Uterus (tissue), 2 donors: ENCODE measurements around the gene SDC1.

Source experiments
- POLR2A ChIP-seq, 2 donors: fragments of 450-650 bp; IDR thresholded peaks; one replicate each; pipeline ENCODE4 v1.6.1; 2016; ENCODE audit warnings: antibody characterized with exemption in 2 of 2, mild to moderate bottlenecking in 1 of 2, moderate library complexity in 1 of 2
- TF ChIP-seq, protein P1 (sequence below), 4 experiments: fragments of 200-600 bp in 2 of 4; fragments of 450-650 bp in 2 of 4; sonication (generic) in 2 of 4; IDR thresholded peaks; one replicate each; pipeline ENCODE4 v1.5.1; 2016 to 2019; ENCODE audit warnings: antibody characterized with exemption in 4 of 4, mild to moderate bottlenecking in 2 of 4, moderate library complexity in 1 of 4

- TF ChIP-seq, protein P1, sequence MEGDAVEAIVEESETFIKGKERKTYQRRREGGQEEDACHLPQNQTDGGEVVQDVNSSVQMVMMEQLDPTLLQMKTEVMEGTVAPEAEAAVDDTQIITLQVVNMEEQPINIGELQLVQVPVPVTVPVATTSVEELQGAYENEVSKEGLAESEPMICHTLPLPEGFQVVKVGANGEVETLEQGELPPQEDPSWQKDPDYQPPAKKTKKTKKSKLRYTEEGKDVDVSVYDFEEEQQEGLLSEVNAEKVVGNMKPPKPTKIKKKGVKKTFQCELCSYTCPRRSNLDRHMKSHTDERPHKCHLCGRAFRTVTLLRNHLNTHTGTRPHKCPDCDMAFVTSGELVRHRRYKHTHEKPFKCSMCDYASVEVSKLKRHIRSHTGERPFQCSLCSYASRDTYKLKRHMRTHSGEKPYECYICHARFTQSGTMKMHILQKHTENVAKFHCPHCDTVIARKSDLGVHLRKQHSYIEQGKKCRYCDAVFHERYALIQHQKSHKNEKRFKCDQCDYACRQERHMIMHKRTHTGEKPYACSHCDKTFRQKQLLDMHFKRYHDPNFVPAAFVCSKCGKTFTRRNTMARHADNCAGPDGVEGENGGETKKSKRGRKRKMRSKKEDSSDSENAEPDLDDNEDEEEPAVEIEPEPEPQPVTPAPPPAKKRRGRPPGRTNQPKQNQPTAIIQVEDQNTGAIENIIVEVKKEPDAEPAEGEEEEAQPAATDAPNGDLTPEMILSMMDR (IDR thresholded peaks at IDR 0.05), result no peak
- TF ChIP-seq POLR2A (IDR thresholded peaks at IDR 0.05), result no peak
Observed at GRCh38 chr2:20179755-20180594, 45.0 kb downstream of the SDC1 start.
